NCI-H146 treated with DMSO at 0.1 percent for 48 hours (cell line): Measurements from ENCODE around the gene TRAF4.
"Not testable (repeated sequence)": the region's sequence is repeated elsewhere in the genome, so short reads cannot be mapped to it uniquely, and the experiment has no call there.

Source experiments
- DNase-seq: peaks from one replicate; lab custom pipeline; 2025; ENCODE audit not compliant: unreplicated experiment; lab: John Stamatoyannopoulos, UW

The TRAF4 gene

GRCh38 chr17:28726627-28727491 is 17.0 kb upstream of the TRAF4 start:
- peak; percentile 89 for DNase-seq

GRCh38 chr17:28728364-28729200 is 15.2 kb upstream of the TRAF4 start, which contains the start of gene NEK8:
TSS of gene NEK8 (plus strand) at chr17:28728788. CDS start at chr17:28728814, 26 bp downstream.
- peak; percentile 81 for DNase-seq

GRCh38 chr17:28729950-28730330 is 13.9 kb upstream of the TRAF4 start:
- no peak for DNase-seq

GRCh38 chr17:28733346-28733745 is 10.5 kb upstream of the TRAF4 start:
- no peak for DNase-seq

GRCh38 chr17:28734712-28735241 is 9.0 kb upstream of the TRAF4 start:
- no peak for DNase-seq

- no peak for DNase-seq
Observed at GRCh38 chr17:28735242-28735722, 8.5 kb upstream of the TRAF4 start.

GRCh38 chr17:28735913-28736769 is 7.7 kb upstream of the TRAF4 start:
- DNase-seq = not testable (repeated sequence)

- DNase-seq = no peak
Observed at GRCh38 chr17:28737316-28737715, 6.5 kb upstream of the TRAF4 start.

GRCh38 chr17:28737770-28738679 is 5.8 kb upstream of the TRAF4 start:
- no peak for DNase-seq

- DNase-seq = no peak
Observed at GRCh38 chr17:28738680-28739384, 5.0 kb upstream of the TRAF4 start.

GRCh38 chr17:28740406-28741357 is 3.1 kb upstream of the TRAF4 start:
- no peak for DNase-seq

GRCh38 chr17:28741358-28742349 is 2.2 kb upstream of the TRAF4 start:
- no peak for DNase-seq

- DNase-seq = no peak
Observed at GRCh38 chr17:28744104-28744971, 527 bp downstream of the TRAF4 start.

- DNase-seq = peak; percentile 57
Observed at GRCh38 chr17:28744972-28745785, 1.4 kb downstream of the TRAF4 start.
